Fibroblast of skin of abdomen (primary cell): Measurements from ENCODE around the gene CMTM4.
"Not testable (repeated sequence)": the region's sequence is repeated elsewhere in the genome, so short reads cannot be mapped to it uniquely, and the experiment has no call there.

Source experiments
- DNase-seq: peaks from one replicate; pipeline ENCODE4 v3.0.0-alpha.2; 2013

The CMTM4 gene

DNA sequence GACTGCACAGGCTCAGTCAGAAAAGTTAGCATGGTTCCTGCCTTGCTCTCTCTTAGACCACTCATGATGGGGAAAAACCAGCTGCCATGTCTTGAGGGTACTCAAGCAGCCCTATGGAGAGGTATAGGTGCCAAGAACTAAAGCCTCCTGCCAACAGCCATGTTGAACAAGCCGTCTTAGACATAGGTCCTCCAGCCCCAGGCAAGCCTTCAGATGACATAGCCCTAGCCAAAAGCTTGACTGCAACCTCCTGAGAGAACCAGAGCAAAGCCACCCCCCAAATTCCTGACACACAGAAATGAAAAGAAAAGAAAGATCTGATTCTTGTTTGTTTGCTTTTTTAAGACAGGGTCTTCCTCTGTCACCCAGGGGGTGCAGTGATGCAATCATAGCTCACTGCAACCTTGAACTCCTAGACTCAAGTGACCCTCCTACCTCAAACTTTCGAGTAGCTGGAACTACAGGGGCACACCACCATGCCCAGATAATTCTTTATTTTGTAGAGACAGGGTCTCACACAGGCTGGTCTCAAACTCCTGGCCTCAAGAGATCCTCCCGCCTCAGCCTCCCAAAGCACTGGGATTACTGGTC, 55.7 kb downstream of the CMTM4 start:
- no peak for DNase-seq

DNA sequence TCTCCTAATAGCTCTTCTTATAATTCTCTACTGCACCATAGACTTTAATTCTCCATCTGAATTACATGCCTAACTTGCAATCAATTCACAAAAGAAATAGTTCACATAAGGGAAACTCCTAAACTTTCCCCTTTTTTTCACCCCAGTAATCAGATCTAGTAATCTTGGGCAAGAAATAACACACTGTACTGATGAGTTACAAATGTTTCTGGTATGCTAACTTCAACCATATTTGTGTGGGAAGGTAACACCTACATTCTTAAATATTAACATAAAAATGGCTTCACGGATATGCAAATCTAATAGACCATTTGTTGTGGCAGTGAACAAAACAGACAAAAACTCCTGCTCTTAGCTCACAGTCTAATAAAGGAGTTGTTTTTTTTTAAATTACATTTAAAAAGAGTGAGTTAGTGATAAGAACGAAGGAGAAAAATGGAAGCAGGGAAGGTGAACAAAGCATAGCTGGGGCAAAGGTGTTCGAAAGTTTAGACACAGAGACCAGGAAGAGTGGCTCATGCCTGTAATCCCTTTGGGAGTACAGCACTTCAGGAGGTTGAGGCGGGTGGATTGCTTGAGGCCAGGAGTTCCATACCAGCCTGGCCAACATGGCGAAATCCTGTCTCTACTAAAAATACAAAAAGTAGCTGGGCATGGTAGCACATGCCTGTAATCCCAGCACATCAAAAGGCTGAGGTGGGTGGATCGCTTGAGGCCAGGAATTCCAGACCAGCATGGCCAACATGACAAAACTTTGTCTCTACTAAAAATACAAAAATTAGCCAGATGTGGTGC, 57.3 kb downstream of the CMTM4 start:
- no peak for DNase-seq

DNA sequence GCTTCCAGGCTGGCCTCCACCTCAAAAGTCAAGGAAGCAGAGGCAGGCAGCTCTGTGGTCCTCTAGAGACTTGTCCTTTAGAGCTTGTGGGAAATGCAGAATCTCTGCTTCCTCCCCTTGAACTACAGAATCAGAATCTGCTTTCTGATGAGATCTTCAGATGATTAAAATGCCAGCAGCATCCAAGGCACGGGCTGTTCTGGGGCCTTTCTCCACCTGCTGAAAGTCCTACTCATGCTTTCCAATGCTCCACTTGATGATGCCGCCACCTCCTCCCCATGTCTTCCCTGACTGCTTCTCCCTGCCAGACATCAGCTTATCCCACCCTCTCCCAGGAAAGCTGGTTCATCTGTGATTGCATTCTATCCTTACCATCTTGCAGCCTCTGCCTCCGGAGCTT, 58.7 kb downstream of the CMTM4 start:
- DNase-seq: no peak

DNA sequence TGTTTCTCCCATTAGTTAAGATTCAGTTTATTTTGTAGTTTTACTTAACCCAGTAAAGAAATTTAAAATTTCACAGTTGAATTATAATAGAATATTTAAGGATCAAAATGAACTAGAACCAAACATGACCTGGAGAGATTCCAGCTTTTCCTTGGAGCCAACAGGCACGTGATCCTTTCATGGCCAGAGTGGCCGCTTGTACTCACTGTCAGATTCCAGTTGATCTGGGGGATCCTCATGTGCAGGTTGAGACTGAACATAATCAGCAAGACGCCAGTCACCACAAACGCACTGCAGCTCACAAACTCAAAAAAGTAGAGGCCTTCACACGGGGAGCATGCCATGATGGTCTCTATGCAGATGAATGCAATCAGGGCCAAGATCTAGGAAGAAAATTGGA, 60.3 kb downstream of the CMTM4 start:
- no peak for DNase-seq

DNA sequence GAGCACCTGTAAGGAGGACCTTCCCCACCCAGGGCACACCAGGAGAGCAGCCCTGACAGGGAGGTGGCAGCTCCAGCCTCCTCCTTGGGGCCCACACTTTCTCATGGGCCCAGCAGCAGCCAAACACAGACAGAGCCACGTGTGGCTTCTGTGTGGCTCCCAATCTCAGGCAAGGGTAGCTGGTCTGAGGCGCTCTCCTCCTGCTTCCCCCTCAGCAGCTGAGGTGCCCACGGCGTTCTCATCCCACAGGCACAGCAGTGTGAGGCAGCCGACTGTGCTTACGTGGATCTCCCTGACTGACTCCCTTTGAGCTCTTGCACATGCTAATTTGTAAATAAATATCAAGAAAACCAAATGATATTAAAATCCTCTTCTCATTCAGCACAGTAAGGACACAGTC, 61.1 kb downstream of the CMTM4 start:
- DNase-seq: no peak

DNA sequence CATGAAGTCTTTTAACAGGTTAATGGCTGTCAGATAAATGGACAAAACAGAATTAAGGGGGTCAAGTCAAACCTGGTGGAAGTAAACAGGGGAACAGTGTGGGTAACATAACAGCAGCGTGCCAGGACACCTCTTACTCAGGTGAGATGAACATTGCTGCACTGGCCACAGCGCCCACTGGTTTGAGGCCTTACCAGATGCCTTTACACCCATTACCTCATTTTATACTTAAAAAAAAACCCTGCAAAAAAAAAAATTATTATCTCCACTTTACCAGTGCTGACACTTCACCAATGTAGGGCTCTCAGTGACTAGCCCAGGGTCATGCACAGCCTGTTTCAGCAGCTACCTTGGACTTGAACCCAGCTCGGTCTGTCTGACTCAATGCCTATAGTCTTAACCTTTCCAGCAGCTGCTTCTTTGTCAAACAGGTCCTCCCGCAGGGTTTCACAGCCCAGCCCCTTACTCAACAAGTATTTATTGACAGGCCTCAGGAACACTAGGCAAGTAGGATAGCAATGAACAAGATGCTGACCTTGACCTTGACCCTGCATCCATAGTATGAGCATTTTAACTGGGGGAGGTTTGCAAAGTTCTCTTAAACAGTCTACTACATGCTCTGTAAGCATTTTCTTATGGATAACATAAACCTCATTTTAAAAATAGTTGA, 61.9 kb downstream of the CMTM4 start:
- no peak for DNase-seq

DNA sequence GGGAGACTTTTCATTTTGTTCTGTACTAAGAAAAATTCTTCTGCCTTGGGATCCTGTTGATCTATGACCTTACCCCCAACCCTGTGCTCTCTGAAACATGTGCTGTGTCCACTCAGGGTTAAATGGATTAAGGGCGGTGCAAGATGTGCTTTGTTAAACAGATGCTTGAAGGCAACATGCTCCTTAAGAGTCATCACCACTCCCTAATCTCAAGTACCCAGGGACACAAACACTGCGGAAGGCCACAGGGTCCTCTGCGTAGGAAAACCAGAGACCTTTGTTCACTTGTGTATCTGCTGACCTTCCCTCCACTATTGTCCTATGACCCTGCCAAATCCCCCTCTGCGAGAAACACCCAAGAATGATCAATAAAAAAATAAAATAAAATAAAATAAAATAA, 65.0 kb downstream of the CMTM4 start:
- not testable (repeated sequence) for DNase-seq

DNA sequence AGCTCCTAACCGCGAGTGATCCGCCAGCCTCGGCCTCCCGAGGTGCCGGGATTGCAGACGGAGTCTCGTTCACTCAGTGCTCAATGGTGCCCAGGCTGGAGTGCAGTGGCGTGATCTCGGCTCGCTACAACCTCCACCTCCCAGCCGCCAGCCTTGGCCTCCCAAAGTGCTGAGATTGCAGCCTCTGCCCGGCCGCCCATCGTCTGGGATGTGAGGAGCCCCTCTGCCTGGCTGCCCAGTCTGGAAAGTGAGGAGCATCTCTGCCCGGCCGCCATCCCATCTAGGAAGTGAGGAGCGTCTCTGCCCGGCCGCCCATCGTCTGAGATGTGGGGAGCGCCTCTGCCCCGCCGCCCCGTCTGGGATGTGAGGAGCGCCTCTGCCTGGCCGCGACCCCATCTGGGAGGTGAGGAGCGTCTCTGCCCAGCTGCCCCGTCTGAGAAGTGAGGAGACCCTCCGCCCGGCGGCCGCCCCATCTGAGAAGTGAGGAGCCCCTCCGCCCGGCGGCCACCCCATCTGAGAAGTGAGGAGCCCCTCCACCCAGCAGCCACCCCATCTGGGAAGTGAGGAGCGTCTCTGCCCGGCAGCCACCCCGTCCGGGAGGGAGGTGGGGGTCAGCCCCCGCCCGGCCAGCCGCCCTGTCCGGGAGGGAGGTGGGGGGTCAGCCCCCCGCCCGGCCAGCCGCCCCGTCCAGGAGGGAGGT, 65.8 kb downstream of the CMTM4 start:
- not testable (repeated sequence) for DNase-seq

DNA sequence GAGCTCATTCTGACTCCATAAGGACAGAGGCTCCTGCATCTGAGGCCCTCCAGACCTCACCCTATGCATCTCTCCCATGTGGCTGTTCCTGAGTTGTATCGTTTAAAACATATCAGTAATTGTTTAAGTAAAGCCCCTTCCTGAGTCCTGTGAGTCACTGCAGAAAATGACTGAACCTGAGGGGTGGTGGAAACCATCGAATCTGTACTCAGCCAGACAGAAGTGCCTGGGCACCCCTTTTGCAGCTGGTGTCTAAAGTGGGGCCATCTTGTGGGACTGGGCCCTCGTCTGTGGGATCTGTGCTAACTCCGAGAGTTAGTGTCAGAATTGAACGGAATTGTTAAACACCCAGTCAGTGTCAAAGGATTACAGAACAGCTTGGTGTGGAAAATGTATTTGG, 66.7 kb downstream of the CMTM4 start:
- no peak for DNase-seq

DNA sequence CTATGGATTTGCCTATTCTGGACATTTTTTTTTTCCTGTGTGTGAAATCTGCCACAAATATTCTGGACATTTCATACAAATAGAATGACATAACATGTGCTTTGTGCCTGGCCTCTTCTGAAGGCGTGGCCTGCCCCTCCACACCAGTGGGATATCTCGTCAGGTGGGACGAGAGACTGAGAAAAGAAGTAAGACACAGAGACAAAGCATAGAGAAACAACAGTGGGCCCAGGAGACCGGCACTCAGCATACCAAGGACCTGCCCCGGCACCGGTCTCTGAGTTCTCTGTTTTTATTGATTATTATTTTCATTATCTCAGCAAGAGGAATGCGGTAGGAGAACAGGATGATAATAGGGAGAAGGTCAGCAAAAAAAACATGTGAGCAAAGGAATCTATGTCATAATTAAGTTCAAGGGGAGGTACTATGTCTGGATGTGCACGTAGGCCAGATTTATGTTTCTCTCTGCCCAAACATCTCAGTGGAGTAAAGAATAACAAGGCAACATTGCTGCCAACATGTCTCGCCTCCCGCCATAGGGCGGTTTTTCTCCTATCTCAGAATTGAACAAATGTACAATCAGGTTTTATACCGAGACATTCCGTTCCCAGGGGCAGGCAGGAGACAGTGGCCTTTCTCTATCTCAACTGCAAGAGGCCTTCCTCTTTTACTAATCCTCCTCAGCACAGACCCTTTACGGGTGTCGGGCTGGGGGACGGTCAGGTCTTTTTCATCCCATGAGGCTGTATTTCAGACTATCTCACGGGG, 68.7 kb downstream of the CMTM4 start:
- not testable (repeated sequence) for DNase-seq

DNA sequence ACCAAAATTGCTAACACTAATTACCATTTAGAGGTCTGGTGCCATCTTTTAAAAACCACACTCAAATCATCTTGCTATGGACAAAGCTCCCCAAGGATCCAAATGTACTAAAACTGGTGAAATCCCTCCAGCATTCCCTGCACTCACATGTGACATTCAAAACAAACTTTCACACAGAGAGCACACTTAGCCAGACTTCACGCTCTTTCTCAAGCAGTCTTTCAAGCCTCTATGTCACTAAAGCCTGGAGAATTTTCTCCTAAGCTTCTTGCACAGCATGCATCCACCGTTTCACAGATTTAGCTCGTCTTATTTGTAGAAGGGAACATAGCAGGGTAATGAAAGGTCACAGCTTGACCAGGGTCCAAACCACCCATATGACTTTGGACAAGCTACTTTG, 72.8 kb downstream of the CMTM4 start:
- no peak for DNase-seq

DNA sequence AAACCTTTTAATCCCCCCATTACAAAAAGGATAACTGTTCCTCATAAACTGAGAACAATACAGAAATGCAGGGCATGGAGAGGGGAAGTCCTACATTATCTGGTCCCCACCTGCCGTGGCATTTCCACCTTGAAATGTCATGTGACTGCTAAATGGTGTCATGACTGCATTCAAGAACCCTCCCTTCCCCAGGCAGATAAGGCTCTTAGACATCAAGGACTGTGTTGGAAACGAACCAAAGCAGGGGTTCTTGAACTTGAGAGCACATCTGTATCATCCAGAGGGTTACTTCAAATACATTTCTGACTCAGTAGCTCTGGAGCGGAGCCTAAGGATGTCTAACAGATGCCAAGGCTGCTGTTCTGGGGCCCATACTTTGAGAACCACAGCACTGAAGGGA, 73.7 kb downstream of the CMTM4 start:
- DNase-seq: peak; percentile 14

DNA sequence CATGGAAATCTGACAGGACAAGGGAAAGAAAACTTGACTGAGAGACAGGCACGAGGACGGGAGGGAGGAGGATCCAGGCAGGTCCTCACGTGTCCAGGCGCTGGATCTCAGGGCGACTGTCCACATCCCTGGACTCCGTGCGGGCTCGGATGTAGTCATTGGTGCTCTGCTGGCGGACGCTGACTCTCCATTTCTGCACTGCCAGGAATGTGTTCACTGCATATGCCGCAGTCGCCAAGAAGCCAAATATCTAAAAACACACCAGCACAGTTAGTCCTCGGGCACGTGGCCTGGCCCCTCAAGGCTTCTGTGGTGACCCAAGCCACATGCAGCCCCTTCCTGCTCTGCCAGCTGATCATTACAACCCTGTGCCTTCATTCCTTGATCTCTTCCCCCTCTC, 74.6 kb downstream of the CMTM4 start:
- DNase-seq: no peak

DNA sequence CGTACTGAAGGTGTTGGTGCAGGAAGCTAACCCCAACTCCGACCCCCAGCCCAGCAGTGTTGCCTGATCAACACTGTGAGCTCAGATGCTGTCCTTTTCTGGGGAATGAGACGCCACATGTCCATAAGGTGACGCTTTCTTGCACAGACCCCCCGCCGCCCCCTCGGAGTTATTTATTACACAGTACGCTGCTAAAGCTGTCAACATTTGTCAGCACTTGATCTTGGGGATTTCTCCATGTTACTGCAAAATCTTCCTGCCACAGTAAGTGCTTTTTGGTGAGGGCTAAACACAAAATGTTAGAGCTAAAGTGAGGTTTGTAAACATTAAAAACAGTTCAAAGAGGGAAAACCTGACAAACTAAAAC, 76.1 kb downstream of the CMTM4 start:
- DNase-seq: peak; percentile 20

DNA sequence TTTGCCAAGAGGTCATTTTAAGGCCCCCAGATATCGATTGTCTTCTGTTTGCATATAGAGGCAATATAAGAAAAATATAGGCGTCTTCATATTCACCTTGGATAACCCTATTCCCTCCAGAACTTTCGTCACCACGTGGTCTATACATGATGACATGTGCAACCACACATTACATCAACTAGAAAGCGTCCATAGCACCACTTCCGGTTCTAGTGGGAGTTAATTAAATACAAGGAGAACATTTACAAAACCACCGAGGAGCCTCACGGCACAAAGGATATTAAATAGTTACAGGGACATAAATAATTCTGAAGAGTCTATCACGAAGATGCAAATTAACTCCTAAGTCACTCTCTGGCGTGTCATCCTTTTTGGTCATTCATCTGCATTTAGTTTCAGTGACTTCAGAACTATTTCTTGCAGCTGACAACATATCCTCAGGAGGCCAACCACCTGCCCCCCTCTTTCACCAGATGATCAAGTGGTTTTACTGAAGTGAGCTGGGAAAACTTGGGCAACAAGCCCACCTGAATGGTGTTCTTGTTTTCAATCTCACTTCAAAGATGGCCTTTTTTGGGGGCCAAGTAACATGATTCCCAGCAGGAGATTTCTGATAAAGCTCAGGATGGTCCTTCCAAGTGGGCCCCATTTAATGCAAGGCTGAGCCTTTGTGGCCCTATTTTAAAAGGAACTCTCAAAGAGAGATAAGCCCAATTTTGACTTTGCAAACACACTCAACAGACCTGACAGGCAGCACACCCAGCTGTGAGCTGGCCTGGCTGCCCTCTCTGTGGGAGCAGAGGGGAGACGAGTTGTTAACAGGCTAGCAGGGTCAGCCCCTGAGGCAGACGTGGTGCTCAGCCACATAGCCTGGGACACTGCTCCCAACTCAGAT, 76.8 kb downstream of the CMTM4 start:
- DNase-seq: peak; percentile 90

DNA sequence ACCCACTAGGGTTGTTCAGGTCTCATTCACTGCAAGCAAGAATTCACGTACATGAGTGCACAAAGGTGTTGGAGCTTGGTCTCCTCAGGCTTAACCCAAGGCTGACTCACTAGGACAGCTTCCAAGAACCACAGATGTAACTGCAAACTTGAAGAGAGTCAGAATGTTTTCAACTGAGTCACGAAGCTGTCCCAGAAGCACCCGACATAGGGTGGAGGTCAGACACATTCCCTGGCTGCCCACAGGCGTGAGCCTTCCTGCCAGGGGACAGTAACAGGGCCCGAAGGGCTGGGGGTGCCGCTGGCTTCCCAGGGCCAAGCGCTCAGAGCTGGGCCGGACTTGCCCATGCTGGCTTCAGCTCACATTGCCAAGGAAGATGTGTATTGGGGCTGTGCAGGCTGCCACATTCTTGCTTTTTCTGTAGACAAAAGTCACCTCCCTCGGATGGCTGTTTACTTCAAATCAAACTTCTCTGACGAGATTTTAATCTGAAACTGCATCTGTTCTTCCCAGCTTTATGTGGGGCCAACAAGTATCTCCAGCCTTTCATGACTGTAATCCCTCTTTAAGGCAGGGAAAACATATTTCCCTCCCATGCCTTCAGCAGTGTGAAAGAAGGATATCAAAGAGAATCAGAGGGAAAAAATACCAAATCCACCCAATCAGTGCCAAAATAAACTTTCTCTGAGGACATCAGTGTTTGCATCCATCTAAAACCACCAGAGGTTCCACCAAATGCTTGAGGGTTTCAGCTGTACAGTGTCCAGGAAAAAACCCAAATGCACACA, 77.8 kb downstream of the CMTM4 start:
- DNase-seq: peak; percentile 96

DNA sequence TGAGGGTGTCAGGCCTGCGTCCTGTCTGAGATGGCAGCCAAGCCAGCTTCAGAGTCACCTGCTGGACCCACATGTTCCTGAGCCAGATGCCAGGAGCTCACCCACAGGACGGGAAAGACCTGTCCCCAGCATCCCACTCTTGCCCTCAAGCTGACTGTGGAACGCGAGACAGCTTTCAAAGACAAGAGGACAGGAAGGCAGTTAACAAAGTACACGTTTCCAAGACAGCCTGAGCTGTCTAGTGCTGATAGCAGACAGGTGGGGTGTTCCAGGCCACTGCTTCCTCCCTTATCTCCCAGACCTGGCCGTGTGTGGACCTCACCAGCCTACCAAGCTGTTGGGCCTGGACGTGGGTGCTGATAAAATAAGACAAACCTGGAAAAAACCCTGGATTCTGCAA, 78.8 kb downstream of the CMTM4 start:
- no peak for DNase-seq

DNA sequence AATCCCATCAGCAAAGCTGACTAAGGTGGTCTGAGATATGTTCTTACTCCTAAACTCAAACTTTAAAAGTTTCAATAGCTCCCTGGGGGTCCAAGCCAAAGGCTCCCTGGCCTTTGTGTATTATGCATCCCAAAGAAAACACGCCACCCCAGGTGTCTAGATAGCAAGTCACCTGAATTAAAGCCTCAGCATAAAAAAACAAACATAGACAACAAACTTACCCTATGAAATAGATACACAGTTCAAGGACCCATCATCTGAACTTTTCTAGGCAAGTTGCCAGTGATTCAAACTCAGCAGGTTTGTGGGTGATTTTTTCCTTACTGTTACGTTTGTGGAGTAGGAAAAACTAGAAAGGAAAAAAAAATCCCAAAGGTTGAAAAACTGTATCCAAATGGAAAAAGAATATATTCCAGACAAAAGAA, 79.5 kb downstream of the CMTM4 start:
- no peak for DNase-seq

DNA sequence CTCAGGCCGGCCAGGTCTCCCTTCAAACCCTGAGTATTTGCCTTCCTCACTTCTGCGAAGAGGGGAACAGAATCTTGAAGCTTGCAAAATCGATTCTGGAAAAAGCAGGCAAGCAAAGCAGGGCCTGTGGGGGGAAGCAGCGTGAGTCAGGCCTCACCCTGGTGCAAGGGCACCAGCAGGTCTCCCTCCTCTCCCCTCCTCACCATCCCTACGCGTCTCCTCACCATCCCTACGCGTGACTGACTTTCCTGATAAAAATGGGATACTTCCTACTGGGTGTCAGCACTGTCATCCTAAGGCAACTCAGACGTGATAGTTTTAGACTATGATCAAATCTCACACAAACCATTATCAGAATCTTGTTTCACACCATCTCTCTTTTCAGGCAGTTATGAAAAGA, 80.0 kb downstream of the CMTM4 start:
- no peak for DNase-seq

DNA sequence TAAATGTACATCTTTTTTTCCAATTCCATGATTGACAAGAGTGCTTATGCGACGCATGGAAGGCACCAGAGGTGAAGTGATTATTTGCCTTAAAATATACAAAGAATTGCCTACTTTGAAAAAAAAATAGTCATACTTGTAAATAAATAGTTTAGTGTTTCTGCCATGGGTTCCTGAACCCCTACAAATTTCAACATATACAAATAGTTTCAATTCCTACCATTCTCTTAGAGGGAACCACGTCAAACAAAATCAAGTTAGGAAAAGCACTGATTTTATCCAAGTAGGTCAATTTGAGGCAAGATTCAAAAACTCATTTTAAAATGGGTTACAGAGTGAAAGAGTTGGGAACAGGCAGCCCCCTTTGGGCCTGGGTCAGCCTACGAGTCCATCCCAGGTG, 80.4 kb downstream of the CMTM4 start:
- DNase-seq: peak; percentile 12
